Endometrial microvascular endothelial cells (primary cell): Measurements from ENCODE around the gene HAGHL. TPM values are rescaled to one million over a fixed set of nuclear protein-coding genes. Genes with fewer than 3 reads are reported as not detected.
"Not testable (repeated sequence)": the region's sequence is repeated elsewhere in the genome, so short reads cannot be mapped to it uniquely, and the experiment has no call there.

Experiments
- in situ Hi-C: cut with HindIII; loops from 2 replicates; pipeline ENCODE4 v1.10.0; 2017; ENCODE audit warnings: low sequenced_read_pairs, low pct_unique_long_range_greater_than_20kb; ENCODE audit errors: inconsistent ontology term
- total RNA-seq: library from RNA; depleted of rRNA; stranded (reverse); fragments of >200 nt; gene quantifications from one replicate; pipeline ENCODE4 v1.2.3, GENCODE V29; 2015; ENCODE audit errors: inconsistent ontology term

The HAGHL gene
- total RNA-seq, 1 donor from 2014 or later, result not detected

DNA sequence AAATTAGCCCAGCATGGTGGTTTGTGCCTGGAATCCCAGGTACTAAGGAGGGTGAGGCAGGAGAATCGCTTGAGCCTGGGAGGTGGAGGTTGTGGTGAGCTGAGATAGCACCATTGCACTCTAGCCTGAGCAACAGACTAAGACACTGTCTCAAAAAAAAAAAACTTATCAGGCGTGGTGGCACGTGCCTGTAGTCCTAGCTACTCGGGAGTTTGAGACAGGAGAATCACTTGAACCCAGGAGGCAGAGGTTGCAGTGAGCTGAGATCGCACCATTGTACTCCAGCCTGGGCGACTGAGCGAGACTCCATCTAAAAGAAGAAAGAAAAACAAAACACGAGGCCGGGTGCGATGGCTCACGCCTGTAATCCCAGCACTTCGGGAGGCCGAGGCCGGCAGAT, 16.0 kb downstream of the HAGHL start:
- in situ Hi-C loops, result not testable (repeated sequence)

DNA sequence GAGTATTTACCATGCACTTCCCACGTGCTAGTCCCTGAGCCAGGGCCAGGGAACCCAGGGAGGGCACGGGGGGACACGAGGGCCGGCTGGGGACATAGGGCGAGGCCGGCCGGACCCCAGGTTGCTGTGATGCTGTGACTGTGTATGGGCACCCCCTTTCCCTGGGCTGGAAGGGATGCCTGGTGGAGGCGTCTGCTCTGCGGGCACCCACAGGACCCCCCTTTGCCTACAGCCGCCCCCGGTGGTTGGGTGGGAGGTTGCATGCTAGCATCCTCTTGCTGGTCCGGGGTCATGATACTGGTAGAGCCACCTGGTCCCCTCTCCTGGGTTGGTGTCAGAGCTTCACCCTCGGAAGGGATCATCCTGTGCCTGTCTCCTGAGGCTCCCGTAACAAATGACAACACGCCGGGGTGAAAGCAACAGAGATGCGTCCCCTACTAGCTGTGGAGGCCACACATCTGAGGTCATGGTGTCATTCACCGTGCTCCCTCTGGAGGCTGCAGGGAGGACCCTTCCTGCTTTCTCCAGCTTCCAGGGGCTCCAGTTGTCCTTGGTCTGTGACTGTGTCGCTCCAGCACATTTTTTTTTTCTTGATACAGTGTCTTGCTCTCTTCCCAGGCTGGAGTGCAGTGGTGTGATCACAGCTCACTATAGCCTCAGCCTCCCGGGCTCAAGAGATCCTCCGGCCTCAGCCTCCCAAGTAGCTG, 17.0 kb downstream of the HAGHL start:
- in situ Hi-C loops, result no loop called here

DNA sequence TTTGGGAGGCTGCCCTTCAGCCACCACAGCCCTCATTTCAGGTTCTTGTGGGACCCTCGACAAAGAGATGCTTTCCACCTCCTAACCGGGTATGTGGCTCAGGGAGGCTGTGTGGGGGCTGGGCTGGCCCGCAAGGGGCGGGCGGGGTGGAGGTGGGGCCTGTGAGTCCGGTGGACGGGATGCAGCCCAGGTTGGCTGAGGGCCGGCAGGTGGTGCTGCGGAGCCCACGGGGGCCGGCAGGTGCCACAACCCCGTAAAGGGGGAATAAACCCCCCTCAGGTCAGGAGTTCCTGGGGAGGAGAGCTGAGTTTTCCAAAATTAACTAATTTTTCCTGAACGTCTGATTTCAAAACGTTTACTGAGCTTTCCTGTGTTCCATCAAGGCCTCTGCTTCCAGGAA, 18.8 kb downstream of the HAGHL start:
- in situ Hi-C loops, result no loop called here

DNA sequence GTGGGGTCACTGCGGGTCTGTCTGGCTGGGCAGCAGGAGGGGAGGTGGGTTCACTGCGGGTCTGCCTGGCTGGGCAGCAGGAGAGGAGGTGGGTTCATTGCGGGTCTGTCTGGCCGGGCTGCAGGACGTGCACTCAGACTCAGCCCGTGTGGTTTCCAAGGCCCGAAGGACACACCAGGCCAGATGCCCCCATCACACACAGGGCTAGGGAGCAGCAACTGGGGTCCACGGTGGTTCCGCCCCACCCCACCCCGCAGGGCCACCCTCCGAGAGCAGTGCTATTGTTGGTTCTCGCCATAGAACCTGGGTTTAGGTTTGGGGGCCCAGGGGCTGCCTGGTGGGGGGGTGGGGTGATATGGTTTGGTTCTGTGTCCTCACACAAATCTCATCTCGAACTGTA, 19.7 kb downstream of the HAGHL start:
- in situ Hi-C loops, result no loop called here

DNA sequence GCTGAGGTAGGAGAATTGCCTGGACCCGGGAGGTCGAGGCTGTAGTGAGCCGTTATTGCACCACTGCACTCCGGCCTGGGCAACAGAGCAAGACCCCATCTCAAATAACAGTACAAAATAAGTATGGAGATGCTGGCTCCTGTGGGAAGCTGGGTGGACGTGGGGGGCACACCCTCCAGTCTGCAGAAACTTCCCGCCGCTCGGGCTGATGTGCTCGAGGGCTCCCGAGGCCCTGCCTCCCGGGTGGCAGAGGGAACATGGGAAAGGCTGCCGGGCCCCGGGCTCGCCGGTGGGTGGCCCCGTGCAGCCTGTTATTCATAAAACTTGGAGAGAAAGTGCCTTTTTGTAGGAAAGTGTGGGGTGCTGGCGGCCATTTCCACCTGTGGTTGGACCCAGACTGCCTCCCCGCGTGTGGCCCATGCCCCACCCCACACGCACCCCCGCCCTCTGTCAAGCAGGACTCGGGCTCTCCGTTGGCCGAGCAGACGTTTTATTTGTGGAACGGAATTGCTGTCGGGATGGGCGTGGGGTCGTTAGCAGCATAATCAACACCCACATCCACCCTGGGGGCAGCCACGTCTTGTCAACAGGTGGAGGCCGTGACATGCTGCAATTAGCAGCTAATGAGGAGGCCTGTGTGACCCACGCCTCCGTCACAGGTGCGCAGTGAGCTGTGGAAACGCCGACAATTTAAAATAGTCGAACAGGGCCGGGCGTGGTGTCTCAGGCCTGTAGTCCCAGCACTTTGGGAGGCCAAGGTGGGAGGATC, 21.3 kb downstream of the HAGHL start:
- in situ Hi-C loops, result no loop called here

DNA sequence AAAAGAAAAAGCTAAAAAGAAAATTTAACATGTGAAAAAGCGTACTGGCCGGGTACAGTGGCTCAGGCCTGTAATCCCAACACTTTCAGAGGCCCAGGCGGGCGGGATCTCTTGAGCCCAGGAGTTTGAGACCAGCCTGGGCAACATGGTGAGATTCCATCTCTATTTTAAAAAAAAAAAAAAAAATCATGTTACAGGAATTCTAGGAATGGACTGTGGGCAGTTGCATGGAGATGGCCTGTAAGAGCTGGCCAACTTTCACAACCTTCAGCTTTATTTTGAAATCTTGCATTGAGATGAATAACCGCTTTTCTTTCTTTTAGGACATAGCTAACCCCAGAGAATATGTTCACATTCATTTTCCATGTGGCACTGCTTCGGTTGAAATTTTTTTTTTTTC, 22.1 kb downstream of the HAGHL start:
- in situ Hi-C loops, result no loop called here

DNA sequence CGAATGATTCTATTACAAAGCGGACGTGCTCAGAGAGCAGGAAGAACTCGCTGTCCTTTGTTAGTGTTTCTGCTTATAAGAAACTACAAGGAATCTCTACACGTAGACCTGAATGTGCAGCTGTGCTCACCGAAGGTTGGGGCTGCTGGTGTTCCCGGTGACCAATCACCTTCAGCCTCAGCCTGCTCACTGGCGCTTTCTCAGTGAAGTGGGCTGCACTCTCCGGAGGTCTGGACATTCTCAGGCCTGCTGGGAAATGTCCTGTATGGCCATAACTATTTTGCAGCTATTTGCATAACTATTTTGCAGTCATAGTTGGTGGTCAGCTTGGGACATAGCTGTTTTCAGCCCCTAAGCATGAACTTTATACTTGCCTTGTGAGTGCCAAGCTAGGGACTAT, 23.6 kb downstream of the HAGHL start:
- in situ Hi-C loops, result no loop called here

DNA sequence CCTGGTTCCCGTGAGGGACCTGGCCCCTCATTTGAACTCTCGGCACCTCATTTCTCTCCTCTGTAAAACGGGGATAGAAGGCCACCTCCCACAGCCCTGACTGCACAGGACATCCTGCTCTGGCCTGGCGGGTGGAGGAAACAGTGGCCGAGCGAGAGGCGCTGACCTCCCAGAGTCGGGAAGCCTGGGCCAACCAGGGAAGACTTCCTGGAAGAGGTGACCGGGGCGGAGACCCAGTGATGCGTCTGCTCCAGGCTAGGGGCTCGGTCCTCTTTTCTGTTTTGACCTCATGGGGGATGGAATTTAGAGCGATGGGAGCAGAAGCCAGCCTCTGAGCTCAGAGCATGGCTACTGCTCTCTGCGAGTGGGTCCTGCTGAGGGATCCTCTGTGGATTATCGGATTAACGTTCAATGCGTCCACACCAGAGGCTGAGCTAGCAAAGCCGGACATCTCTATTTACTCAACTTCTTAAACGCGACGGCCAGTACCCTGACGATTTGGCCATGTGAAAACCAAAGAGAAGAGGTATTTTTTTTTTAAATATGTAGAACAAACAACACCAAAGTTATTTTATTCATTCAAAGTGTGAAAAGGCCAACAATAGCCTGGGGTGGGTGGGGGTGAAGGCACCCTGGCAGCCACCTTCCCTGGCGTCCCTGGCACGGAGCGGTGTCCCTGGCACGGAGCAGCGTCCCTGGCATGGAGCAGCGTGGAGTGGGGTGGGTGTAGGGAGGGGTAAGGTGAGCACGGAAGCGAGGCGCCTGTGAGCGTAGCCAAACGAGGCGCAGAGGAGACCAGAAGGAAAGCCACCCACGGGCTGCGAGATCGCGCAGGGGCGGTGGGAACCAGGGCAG, 24.5 kb downstream of the HAGHL start:
- in situ Hi-C loops, result no loop called here

DNA sequence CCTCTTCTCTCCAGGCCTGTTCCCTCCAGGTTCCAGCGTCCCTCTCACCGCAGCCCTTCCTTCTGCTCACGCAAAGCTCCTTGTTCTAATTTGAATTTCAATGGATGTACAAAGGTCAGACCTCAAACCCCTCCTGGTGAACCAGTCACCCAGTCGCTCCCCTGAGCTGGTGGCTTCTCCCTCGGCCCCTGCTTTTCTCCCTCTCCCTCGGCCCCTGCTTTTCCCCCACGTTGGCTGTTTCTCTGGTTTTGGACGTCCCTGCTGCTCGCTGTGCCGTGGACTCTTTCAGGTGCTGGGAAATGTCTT, 25.1 kb downstream of the HAGHL start:
- in situ Hi-C loops, result no loop called here

DNA sequence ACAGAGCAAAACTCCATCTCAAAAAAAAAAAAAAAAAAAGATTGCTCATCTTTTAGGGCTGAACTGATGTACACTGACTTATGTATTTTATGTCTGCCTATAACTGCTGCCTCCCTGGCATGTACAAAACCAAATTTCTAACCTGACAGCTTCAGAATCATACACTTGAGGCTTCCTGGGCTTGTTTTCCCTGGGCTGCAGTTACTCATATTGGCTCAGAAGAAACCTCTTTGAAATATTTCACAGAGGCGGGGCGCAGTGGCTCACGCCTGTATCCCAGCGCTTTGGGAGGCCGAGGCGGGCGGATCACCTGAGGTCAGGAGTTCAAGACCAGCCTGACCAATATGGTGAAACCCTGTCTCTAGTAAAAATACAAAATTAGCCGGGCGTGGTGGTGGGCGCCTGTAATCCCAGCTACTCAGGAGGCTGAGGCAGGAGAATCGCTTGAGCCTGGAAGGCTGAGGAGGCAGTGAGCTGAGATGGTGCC, 27.3 kb downstream of the HAGHL start:
- in situ Hi-C loops, result not testable (repeated sequence)

DNA sequence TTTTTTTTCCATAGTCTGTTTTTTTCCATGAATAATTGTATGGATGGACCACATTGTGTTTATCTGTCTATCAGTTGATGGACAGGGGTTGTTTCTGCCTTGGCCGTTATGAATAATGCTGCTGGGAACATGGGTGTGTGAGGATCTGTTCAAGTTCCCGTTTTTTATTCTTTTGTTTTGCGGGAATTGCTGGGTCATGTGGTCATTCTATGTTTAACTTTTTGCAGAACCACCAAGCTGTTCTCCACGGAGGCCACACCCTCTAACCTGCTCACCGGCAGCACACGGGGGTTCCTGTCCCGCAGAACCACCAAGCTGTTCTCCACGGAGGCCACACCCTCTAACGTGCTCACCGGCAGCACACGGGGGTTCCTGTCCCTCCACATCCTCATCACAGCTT, 27.8 kb downstream of the HAGHL start:
- in situ Hi-C loops, result no loop called here

DNA sequence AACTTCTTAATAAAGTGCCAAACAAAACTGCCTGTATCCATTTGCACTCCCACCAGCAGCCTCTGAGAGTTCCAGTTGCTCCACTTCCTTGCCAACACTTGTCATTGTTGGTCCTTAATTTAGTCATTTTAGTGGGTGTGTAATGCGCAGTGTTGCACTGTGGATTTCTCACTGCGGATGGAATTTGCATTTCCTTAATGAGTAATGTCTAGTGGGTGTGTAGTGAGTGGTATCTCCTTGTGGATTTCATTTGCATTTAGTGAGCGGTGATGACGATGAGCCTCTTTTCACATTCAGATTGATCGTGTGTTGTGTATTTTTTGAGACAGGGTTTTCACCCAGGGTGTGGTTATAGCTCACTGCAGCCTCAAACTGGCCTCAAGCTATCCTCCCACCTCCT, 29.5 kb downstream of the HAGHL start:
- in situ Hi-C loops, result no loop called here

DNA sequence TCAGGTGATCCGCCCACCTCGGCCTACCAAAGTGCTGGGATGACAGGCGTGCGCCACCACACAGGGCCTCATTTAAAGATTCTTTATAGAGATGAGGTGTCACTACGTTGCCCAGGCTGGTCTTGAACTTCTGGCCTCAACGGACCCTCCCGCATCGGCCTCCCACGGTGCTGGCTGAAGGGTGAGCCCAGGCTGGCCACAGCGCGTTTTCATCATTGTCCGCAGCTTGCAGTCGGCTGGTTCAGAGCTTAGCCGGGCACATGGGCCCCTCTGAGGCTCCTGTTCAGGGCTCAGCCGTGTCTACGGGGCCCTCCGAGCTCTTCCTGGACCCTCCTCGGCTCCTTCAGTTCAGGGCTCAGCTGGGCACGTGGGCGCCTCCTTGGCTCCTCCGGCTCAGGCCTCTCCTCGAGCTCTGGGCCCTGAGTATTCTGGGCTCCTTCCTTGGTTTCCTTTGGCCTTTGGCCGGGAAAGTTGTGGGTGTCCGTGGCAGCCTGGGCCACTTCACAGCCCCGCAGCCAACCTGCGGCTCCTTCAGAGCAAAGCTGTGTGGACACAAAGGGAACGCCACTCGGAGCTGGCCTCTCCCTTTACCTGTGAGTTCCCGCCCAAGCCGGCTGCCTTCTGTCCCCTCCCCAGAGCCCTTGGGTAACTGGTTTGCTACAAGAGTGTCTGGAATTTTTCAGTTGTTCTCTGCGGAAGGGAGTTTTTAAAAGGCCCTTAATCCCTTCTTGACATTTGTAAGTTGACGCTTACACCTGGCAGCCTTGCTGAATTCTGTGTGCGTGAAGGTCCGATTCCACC, 32.4 kb downstream of the HAGHL start:
- in situ Hi-C loops, result no loop called here

DNA sequence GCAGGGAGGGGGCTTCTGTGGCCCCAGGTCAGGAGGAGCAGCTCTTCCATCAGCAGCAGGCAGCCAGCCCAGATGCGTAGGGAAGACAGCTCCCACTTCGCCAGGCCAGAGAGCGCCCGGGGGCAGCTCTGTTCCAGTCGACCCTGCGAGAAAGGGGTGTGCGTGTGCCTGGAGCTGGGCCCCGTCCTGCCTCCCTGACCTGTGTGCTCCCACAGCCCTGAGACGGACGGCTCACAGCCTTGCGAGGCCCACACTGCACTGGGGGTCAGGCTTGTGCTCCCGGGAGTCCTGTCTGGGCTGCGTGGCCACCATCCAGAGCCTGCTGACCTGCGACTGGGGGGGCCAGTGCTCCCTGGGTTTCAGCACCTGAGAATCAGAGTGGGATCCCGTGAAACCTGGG, 33.2 kb downstream of the HAGHL start:
- in situ Hi-C loops, result no loop called here

DNA sequence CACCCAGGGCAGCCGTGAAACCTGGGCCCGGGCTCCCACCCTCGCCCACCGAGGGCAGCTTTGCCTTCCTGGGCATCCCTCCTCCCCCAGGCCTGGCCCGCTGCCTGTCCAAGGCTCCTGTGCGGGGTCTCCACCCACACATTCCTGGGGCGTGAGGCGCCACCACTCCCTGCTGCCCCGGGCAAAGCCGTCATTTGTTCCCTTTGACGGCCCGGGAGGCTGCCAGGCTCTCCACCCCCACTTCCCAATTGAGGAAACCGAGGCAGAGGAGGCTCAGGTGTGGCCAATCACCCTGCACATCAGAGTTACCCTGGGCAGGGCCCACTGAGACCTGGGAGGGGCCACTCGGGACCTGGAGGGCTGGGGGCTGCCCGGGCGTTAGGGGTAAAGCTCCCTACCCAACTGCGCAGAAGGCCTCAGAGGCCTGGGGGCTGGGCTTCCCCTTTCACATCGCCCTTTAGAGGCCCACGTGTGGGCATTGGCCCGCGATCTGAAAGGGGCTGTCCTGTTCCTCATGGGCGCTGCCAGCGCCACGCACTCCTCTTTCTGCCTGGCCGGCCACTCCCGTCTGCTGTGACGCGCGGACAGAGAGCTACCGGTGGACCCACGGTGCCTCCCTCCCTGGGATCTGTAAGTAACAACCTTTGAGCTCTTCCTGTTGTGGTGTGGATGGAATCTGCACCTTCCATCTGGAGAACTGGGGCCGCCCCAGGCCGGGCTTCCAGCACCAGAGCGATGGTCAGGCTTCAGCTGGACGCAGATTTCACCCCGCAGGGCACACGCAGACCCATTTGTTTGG, 33.8 kb downstream of the HAGHL start, which contains the start of gene MSLN:
Gene MSLN, plus strand, starts transcription at position 190 of the 799 bp plus-strand sequence. CDS start 1,947 bp downstream, outside the sequence.
- in situ Hi-C loops, result no loop called here

DNA sequence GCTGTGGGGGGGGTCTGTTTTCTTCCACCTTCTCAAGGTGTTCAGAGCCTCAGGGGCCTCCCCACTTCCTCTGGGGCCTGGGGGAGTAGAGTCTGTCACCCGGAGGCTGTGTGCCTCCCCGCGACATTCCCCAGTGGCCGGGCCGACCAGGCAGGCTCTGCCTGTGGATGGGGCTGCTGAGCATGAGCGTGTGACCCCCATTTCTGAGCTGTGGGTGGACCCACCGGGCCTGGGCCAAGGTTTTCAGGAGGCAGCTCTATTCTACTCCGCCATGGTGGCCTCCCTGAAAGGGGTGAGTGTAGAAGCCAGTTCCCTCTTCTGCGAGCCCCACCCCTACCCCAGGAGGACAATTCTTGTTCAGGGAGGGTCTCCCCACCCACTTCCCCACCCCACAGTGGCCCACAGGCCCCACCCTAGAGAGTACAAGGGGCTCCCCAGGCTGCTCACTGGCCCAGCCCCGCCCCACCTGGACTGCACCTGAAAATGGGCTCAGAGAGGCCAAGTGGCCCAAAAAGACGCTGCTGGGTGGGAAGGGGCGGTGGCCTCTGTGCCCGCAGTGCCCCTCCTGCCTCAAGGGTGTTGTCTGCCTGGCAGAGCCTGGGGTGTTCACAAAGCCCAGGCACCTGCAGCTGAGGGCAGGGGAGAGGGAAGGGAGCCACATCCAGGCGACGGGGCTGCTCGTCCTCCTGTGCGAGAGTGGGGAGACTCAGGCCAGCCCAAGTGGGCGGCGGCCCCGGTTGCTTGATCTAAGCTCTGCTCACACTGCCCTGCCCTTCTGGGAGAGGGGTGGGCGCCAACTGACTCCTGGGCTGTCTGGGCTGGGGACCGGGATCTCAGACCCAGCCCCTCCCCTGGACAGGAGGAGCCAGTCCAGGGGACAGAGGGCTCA, 35.0 kb downstream of the HAGHL start:
- in situ Hi-C loops, result no loop called here

DNA sequence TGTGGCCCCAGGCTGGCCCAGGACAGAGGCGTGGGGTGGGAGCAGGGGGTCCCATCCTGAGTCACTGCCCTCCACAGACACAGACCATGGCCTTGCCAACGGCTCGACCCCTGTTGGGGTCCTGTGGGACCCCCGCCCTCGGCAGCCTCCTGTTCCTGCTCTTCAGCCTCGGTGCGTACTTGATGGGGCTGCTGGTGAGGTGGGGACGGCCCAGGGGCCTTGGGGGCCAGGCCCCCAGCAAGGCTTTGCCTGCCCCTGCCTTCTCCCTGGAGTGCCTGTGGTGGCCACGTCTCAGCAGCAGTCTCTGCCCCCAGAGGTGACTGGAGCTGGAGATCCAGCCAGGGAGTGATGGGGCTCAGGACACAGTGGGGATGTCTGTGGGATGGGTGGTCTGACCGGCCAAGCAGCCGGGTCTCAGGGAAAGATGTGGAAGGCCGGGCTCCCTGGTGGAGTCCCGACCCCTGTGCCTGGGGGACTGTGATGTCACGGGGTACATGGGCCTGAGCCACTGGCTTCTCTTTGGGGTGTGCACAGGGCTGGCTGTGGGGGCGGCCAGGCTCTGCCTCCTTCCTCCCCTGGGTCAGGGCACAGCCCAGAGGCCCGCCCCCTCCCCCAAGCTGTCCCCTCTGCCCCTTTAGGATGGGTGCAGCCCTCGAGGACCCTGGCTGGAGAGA, 35.8 kb downstream of the HAGHL start:
- in situ Hi-C loops, result no loop called here
